Measurements from ENCODE around the gene NOS1AP.

GRCh38 chr1:162359523-162360236, 290.2 kb downstream of the NOS1AP start:
- no peak for TF ChIP-seq CTCF (IDR thresholded peaks at IDR 0.05)
- no peak for TF ChIP-seq POLR2A (IDR thresholded peaks at IDR 0.05)

All from lower leg skin (tissue), 3 donors.